Ascending aorta (tissue), 2 donors: ENCODE measurements around the gene KNDC1. TPM values are rescaled to one million over a fixed set of nuclear protein-coding genes. Genes with fewer than 3 reads are reported as not detected.

Experiments used
- DNase-seq, 2 donors: peaks; one replicate each; pipeline ENCODE4 v3.0.0-alpha.2; 2019; ENCODE audit warnings: low spot score in 2 of 2
- H3K27ac ChIP-seq, 2 donors: fragments of 200-600 bp; sonication (generic); one replicate each; pipeline ENCODE4 v1.5.1; 2016 to 2017; ENCODE audit warnings: mild to moderate bottlenecking in 1 of 2
- H3K27me3 ChIP-seq: fragments of 200-600 bp; sonication (generic); one replicate; pipeline ENCODE4 v1.5.1; 2017
- H3K36me3 ChIP-seq, 2 donors: fragments of 200-600 bp; sonication (generic); one replicate each; pipeline ENCODE4 v1.5.1; 2016
- H3K4me1 ChIP-seq, 2 donors: fragments of 200-600 bp; sonication (generic); one replicate each; pipeline ENCODE4 v1.5.1; 2016 to 2017; ENCODE audit warnings: mild to moderate bottlenecking in 1 of 2
- H3K4me3 ChIP-seq, 2 donors: fragments of 200-600 bp; sonication (generic); one replicate each; pipeline ENCODE4 v1.5.1; 2016 to 2017; ENCODE audit warnings: mild to moderate bottlenecking in 1 of 2
- H3K9me3 ChIP-seq, 2 donors: fragments of 200-600 bp; sonication (generic); one replicate each; pipeline ENCODE4 v1.5.1; 2016
- CTCF ChIP-seq, 3 experiments: fragments of 200-600 bp in 2 of 3; fragments of 450-650 bp in 1 of 3; sonication (generic) in 2 of 3; IDR thresholded peaks; one replicate each; pipeline ENCODE4 v1.5.1; 2016 to 2019; ENCODE audit warnings: antibody characterized with exemption in 3 of 3, mild to moderate bottlenecking in 1 of 3, moderate library complexity in 1 of 3
- intact Hi-C: fragments of 100-400 bp; cut with DNase I; formaldehyde crosslinking; loops from one replicate; pipeline ENCODE4 v1.15.1; 2023
- total RNA-seq: library from RNA; depleted of rRNA; stranded (reverse); fragments of >200 nt; gene quantifications from one replicate; pipeline ENCODE4 v1.1.0, GENCODE V29; 2016

The KNDC1 gene
- total RNA-seq, 1 donor from 2014 or later, result 0.21 TPM

DNA sequence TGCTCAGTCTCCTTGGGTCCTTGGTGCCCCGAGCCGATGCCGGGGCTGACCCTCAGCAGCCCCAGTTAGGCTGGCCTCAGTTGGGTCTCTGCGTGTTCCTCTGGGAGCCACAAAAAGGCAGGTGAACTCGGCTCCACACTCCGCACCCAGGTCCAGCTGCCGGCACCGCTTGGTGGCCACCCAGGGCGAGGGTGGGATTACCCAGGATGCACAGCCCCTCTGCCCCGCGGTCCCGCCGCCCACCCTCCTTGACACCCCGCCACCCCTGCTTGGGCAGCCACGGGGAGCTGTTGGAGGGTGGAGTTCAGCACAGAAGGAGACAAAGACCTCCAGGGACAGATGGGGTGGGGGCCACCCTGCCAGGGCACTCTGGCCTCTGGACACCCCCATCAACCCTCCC is 95.3 kb downstream of the KNDC1 start:
- intact Hi-C loops, result no loop called here
- TF ChIP-seq CTCF (IDR thresholded peaks at IDR 0.05), result no peak
- Histone ChIP-seq H3K4me1 (peaks cover 11 to 14% of the 10 kb centered on the region in 2 donors), H3K27me3 (peaks cover 3% of the 10 kb centered on the region), H3K4me3 (no peak overlapping the region), H3K27ac (no peak overlapping the region), H3K9me3 (no peaks in the 10 kb centered on the region), H3K36me3 (no peaks in the 10 kb centered on the region)
- no peak for DNase-seq

DNA sequence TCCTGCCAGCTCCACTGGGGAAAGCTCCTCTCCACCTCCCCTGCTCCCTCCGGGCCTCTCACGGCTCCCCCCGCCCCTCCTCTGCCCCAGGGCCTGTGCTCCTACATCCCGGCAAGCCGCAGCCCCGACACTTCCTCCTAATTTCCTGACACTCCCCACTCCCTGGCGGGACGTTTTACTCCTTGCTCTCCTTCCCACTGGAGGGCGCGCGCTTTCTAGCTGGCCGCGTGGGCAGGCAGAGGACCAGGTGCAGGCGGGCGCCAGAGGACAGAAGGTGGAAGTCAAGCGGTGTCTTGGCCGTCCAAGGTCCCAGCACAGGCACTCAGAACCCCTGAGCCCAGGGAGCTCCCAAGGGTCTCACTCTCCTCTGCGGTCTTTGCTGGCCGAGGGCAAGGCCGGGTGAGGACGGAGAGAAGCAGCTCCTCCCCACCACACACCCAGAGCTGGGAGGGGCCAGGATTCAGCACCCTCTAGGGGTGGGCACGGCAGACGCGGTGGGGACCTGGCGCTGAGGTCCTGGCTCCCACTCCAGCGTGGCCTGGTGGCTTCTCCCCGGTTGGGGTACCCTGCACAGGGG is 97.6 kb downstream of the KNDC1 start:
- Histone ChIP-seq H3K4me1 (peaks cover 14 to 15% of the 10 kb centered on the region in 2 donors), H3K4me3 (peak overlapping the region in 1 of 2 donors; percentile 25), H3K27me3 (no peaks in the 10 kb centered on the region), H3K36me3 (no peaks in the 10 kb centered on the region), H3K9me3 (no peaks in the 10 kb centered on the region), H3K27ac (peak overlapping the region; percentile 56 to 71)
- intact Hi-C loops, result no loop called here
- peak in 1 of 2 donors; percentile 80 for DNase-seq
- TF ChIP-seq CTCF (IDR thresholded peaks at IDR 0.05), result peak in 2 of 3 experiments; percentile 9 to 44

GRCh38 chr10:133258066-133258817 is 98.2 kb downstream of the KNDC1 start:
- intact Hi-C loops, result no loop called here
- Histone ChIP-seq H3K4me1 (peaks cover 14 to 18% of the 10 kb centered on the region in 2 donors), H3K27me3 (no peaks in the 10 kb centered on the region), H3K4me3 (no peak overlapping the region), H3K27ac (peak overlapping the region; percentile 56 to 71), H3K36me3 (no peaks in the 10 kb centered on the region), H3K9me3 (no peaks in the 10 kb centered on the region)
- DNase-seq, result no peak
- TF ChIP-seq CTCF (IDR thresholded peaks at IDR 0.05), result no peak

DNA sequence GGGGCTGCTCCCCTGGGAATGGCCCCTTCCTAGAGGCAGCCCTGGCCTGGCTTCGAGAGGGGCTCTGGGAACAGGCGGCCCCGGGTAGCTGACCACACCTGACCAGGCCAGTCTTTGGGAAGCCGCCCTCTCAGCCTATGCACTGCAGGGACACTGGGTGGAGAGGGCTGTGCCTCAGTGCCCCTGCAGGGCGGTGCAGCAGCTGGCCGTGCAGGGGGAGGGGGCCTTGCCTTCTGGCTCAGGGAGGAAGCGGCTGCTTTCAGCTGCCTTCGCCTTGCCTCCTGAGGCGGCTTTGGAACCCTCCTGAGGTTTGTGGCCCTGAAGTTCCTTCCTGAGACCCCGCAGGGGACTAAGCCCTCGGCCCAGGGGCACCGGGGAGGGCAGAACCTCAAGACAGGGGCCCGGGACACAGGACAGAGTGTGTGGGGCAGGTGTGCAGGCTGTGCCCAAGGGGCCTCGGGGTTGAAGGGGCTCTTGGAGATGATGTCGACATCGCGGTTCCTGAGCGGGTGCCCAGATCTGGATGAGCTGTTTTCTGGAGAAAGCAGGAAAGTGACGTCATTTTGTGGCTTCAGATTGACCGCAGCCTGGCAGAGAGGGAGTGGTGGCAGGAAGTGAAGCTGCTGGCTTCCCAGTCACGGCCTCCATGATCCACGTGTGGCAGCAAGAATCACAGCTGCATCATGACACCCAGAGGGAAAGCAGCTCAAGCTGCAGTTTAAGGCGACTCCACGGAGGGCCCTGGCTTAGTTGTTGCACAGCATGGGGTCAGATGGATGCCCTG is 99.0 kb downstream of the KNDC1 start:
- Histone ChIP-seq H3K4me1 (peaks cover 14 to 18% of the 10 kb centered on the region in 2 donors), H3K4me3 (no peak overlapping the region), H3K27ac (peak overlapping the region; percentile 56 to 71), H3K36me3 (no peaks in the 10 kb centered on the region), H3K9me3 (no peaks in the 10 kb centered on the region), H3K27me3 (no peaks in the 10 kb centered on the region)
- DNase-seq, result peak; percentile 83 to 94
- TF ChIP-seq CTCF (IDR thresholded peaks at IDR 0.05), result no peak
- intact Hi-C loops, result no loop called here

DNA sequence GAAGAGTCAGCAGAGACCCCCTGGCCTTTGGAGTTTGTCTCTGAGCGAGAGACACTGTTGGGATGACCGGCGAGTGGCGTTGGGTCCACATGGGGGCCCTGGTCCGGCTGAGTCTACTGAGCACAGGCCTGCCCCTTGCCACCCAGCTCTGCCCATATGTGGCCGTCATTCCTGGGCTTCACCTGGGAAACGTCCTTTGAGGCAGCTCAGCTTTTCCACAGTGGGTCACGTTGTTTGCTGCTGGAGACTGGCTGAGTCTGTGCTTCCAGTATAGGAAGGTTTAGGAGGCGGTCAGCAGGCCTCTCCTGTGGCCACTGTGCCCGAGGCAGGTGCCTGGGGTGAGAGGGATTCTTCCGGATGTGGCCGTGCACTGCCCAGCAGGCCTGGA is 99.6 kb downstream of the KNDC1 start:
- Histone ChIP-seq H3K27ac (peak overlapping the region; percentile 56 to 64), H3K27me3 (no peaks in the 10 kb centered on the region), H3K4me3 (no peak overlapping the region), H3K9me3 (no peaks in the 10 kb centered on the region), H3K4me1 (peaks cover 14 to 18% of the 10 kb centered on the region in 2 donors), H3K36me3 (no peaks in the 10 kb centered on the region)
- intact Hi-C loops, result no loop called here
- DNase-seq, result no peak
- no peak for TF ChIP-seq CTCF (IDR thresholded peaks at IDR 0.05)
